Kidney (tissue), 14 donors: Measurements from ENCODE around the gene ALDH7A1. TPM values are rescaled to one million over a fixed set of nuclear protein-coding genes. Genes with fewer than 3 reads are reported as not detected.

Experiments
- DNase-seq, 5 donors: peaks; one replicate each; pipeline ENCODE4 v3.0.0-alpha.2; 2013 to 2020
- FAIRE-seq: peaks from 2 replicates; lab custom pipeline; 2012; peaks lifted over from hg19 to GRCh38; lab: Jason Lieb, UNC
- H3K27ac ChIP-seq, 2 donors: one replicate each; pipeline ENCODE4 v1.7.0; 2013; ENCODE audit warnings: low read depth in 2 of 2, low read length in 2 of 2, inconsistent platforms in 1 of 2
- H3K27me3 ChIP-seq: one replicate; pipeline ENCODE4 v1.7.1; 2013; ENCODE audit warnings: low read length, inconsistent platforms; ENCODE audit not compliant: control insufficient read depth, insufficient read depth
- H3K36me3 ChIP-seq, 3 donors: one replicate each; pipeline versions ENCODE4 v1.7.0 to v1.7.1; 2013; ENCODE audit warnings: low read length in 3 of 3, control low read depth in 1 of 3, inconsistent platforms in 1 of 3; ENCODE audit not compliant: insufficient read depth in 3 of 3, control insufficient read depth in 2 of 3
- H3K4me1 ChIP-seq, 3 donors: one replicate each; pipeline versions ENCODE4 v1.7.0 to v1.7.1; 2013; ENCODE audit warnings: low read length in 3 of 3, inconsistent platforms in 1 of 3, low read depth in 1 of 3; ENCODE audit not compliant: control insufficient read depth in 2 of 3, insufficient read depth in 2 of 3
- H3K4me3 ChIP-seq, 3 donors: one replicate each; pipeline versions ENCODE4 v1.7.0 to v1.8.1; 2013; ENCODE audit warnings: low read length in 3 of 3, control low read depth in 1 of 3, inconsistent platforms in 1 of 3
- H3K9ac ChIP-seq, 3 donors: one replicate each; pipeline versions ENCODE4 v1.7.0 to v1.7.1; 2013; ENCODE audit warnings: low read length in 3 of 3, control low read depth in 1 of 3, inconsistent platforms in 1 of 3
- H3K9me3 ChIP-seq, 3 donors: one replicate each; pipeline versions ENCODE4 v1.7.0 to v1.7.1; 2013; ENCODE audit warnings: low read length in 3 of 3, control low read depth in 1 of 3, inconsistent platforms in 1 of 3; ENCODE audit not compliant: control insufficient read depth in 2 of 3, insufficient read depth in 1 of 3
- intact Hi-C: fragments of 100-400 bp; cut with DNase I; formaldehyde crosslinking; loops from one replicate; pipeline ENCODE4 v1.11.1; 2022
- polyA plus RNA-seq: library from polyadenylated mRNA; stranded (reverse); fragments of 350-450 nt; fragmentation: Illumina TruSeq; extraction: RNeasy Lipid Tissue Mini Kit (QIAGEN cat#74804); gene quantifications from one replicate; pipeline ENCODE4 v1.2.3, GENCODE V29; 2014; ENCODE audit warnings: low read depth, low replicate concordance; ENCODE audit not compliant: insufficient read depth
- total RNA-seq: library from RNA; stranded (reverse); fragmentation: NEBNext Ultra II Directional; extraction: Animal tissue kit (Norgen Biotek cat#: 25700); gene quantifications from one replicate; pipeline ENCODE4 v1.2.1, GENCODE V29; 2021
- TF ChIP-seq, protein P1 (sequence below): IDR thresholded peaks from 3 replicates; pipeline ENCODE4 v1.5.1; 2012; ENCODE audit warnings: mild to moderate bottlenecking, moderate library complexity, borderline replicate concordance; ENCODE audit not compliant: insufficient read depth; ENCODE audit errors: extremely low read depth
- donor health status: control.
- donor health status: control.
- donor health status: control.
- donor health status: control.
- donor health status: control.
- donor health status: DM: yes; HTN: yes; CAD: no.
- donor health status: Normal renal cell carcinoma (clear cell type).

The ALDH7A1 gene
- total and polyA plus RNA-seq, 2 donors from 2014 or later, result 51.8 to 184 TPM

DNA sequence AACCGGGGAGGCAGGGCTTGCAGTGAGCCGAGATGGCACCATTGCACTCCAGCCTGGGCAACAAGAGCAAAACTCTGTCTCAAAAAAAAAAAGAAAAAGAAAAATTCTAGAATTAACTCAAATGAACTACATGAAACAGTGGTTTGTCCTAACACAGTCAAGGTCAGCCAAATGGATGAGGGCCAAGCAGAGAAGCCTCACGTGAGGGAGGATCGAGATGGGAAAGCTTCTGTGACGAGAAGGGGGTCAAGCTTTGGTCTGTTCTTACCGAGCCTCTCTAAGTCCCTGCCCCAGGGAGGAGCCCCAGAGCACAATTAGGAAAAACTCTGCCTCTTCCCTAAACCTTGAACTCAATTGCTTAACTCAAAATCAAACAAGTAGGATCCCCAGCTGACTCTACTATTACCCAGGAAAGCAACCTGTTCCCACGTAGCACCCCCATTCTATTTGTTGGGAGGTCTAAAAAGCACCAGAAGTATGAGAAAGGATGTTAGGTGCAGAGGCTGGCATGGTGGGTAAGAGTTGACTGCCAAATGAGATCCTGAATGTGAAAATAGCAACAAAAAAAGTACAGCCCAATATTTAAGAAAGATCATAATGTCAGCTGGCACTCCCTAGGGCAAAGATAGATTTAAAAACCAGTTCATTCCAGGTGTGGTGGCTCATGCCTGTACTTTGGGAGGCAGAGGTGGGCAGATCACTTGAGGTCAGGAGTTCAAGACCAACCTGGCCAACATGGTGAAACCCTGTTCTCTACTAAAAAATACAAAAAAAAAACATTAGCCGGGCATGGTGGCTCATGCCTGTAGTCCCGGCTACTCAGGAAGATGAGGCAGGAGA lies 7.2 kb downstream of the ALDH7A1 start:
- Histone ChIP-seq H3K36me3 (peaks cover 0 to 9% (median 3%) of the 10 kb centered on the region in 3 donors), H3K27me3 (no peaks in the 10 kb centered on the region), H3K4me1 (peaks cover 0 to 6% (median under 1%) of the 10 kb centered on the region in 3 donors), H3K9ac (no peak overlapping the region), H3K27ac (no peak overlapping the region), H3K4me3 (no peak overlapping the region), H3K9me3 (no peaks in the 10 kb centered on the region)
- DNase-seq (no peak), FAIRE-seq (no peak)
- TF ChIP-seq, protein P1, sequence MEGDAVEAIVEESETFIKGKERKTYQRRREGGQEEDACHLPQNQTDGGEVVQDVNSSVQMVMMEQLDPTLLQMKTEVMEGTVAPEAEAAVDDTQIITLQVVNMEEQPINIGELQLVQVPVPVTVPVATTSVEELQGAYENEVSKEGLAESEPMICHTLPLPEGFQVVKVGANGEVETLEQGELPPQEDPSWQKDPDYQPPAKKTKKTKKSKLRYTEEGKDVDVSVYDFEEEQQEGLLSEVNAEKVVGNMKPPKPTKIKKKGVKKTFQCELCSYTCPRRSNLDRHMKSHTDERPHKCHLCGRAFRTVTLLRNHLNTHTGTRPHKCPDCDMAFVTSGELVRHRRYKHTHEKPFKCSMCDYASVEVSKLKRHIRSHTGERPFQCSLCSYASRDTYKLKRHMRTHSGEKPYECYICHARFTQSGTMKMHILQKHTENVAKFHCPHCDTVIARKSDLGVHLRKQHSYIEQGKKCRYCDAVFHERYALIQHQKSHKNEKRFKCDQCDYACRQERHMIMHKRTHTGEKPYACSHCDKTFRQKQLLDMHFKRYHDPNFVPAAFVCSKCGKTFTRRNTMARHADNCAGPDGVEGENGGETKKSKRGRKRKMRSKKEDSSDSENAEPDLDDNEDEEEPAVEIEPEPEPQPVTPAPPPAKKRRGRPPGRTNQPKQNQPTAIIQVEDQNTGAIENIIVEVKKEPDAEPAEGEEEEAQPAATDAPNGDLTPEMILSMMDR, result no peak
- intact Hi-C loops, result no loop called here

DNA sequence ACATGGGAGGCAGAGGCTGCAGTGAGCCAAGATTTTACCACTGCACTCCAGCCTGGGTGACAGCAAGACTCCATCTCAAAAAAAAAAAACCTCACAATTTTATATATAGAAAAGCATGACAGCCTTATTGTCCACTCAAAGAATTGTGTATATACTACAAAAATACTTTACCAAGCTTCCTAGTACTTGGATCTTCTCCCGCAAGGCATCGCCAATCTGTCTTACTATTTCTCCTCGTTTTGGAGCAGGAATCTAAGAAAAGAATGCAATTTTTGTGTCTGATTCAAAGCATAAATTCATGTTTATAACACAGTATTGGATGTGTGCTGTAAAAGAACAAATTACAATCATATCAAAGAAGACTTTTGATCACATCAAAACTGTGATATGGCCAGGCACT lies 11.3 kb downstream of the ALDH7A1 start:
- no peak overlapping the region for H3K4me3 ChIP-seq
- FAIRE-seq (no peak), DNase-seq (no peak)
- peaks cover 0 to 6% (median 0%) of the 10 kb centered on the region in 3 donors for H3K4me1 ChIP-seq
- TF ChIP-seq, protein P1, result no peak
- no peak overlapping the region for H3K9ac ChIP-seq
- H3K9me3 ChIP-seq, result no peaks in the 10 kb centered on the region
- intact Hi-C loops, result no loop called here
- H3K27ac ChIP-seq, result no peak overlapping the region
- H3K36me3 ChIP-seq, result peaks cover 0 to 21% (median 9%) of the 10 kb centered on the region in 3 donors
- no peaks in the 10 kb centered on the region for H3K27me3 ChIP-seq

DNA sequence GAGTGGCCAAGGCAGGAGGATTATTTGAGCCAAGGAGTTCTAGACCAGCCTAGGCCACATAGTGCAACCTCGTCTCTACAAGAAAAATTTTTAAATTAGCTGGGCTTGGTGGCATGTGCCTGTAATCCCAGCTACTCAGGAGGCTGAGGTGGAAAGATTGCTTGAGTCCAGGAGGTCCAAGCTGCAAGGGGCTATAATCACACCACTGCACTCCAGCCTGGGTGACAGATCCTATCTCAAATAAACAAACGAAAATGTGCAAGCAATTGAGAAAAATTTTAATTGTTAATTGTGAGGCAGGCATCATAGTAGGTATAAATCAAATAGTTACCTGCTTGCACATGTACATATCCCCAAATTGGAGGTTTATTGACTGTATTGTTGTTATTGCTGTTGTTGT lies 15.3 kb downstream of the ALDH7A1 start:
- no peak for DNase-seq
- H3K27me3 ChIP-seq, result no peaks in the 10 kb centered on the region
- peaks cover 7 to 31% (median 14%) of the 10 kb centered on the region in 3 donors for H3K36me3 ChIP-seq
- intact Hi-C loops, result no loop called here
- TF ChIP-seq, protein P1, result no peak
- no peak for FAIRE-seq
- no peak overlapping the region for H3K4me3 ChIP-seq
- no peak overlapping the region for H3K9ac ChIP-seq
- no peaks in the 10 kb centered on the region for H3K9me3 ChIP-seq
- H3K4me1 ChIP-seq, result no peaks in the 10 kb centered on the region
- no peak overlapping the region for H3K27ac ChIP-seq
